HG02759 (cell line): ENCODE measurements around the gene VASH2.
"Not testable (repeated sequence)": the region's sequence is repeated elsewhere in the genome, so short reads cannot be mapped to it uniquely, and the experiment has no call there.

Experiments
- ATAC-seq: cut with Tn5 transposase; IDR thresholded peaks from one replicate; pipeline ENCODE4 v1.9.1; 2021; ENCODE audit warnings: mild to moderate bottlenecking, moderate library complexity; ENCODE audit not compliant: unreplicated experiment

Gene VASH2

GRCh38 chr1:212954514-212954913 lies 4.2 kb downstream of the VASH2 start:
- ATAC-seq, result no peak

- peak; percentile 17 for ATAC-seq
Observed at GRCh38 chr1:212955098-212955497, 4.8 kb downstream of the VASH2 start.

- no peak for ATAC-seq
Observed at GRCh38 chr1:212955961-212956620, 5.8 kb downstream of the VASH2 start.

- no peak for ATAC-seq
Observed at GRCh38 chr1:212957546-212957945, 7.2 kb downstream of the VASH2 start.

- no peak for ATAC-seq
Observed at GRCh38 chr1:212958175-212958574, 7.8 kb downstream of the VASH2 start.

GRCh38 chr1:212959266-212960220 lies 9.2 kb downstream of the VASH2 start:
- ATAC-seq, result peak; percentile 74

- no peak for ATAC-seq
Observed at GRCh38 chr1:212960932-212961331, 10.6 kb downstream of the VASH2 start.

GRCh38 chr1:212962509-212962908 lies 12.2 kb downstream of the VASH2 start:
- ATAC-seq, result no peak

- no peak for ATAC-seq
Observed at GRCh38 chr1:212964102-212964501, 13.8 kb downstream of the VASH2 start.

GRCh38 chr1:212964993-212965392 lies 14.7 kb downstream of the VASH2 start:
- not testable (repeated sequence) for ATAC-seq

- ATAC-seq, result no peak
Observed at GRCh38 chr1:212966616-212967015, 16.3 kb downstream of the VASH2 start.

GRCh38 chr1:212967801-212968200 lies 17.5 kb downstream of the VASH2 start:
- no peak for ATAC-seq

GRCh38 chr1:212968368-212968863 lies 18.1 kb downstream of the VASH2 start:
- ATAC-seq, result no peak

- no peak for ATAC-seq
Observed at GRCh38 chr1:212970085-212970484, 19.7 kb downstream of the VASH2 start.

- ATAC-seq, result no peak
Observed at GRCh38 chr1:212971312-212971711, 21.0 kb downstream of the VASH2 start.

GRCh38 chr1:212973426-212973825 lies 23.1 kb downstream of the VASH2 start:
- ATAC-seq, result no peak

- no peak for ATAC-seq
Observed at GRCh38 chr1:212973899-212974298, 23.6 kb downstream of the VASH2 start.

- ATAC-seq, result no peak
Observed at GRCh38 chr1:212974711-212975110, 24.4 kb downstream of the VASH2 start.

- no peak for ATAC-seq
Observed at GRCh38 chr1:212975111-212975918, 25.0 kb downstream of the VASH2 start.

GRCh38 chr1:212976586-212976985 lies 26.2 kb downstream of the VASH2 start:
- no peak for ATAC-seq
